GM18511 (cell line): Measurements from ENCODE around the gene MED9.
"Not testable (repeated sequence)": the region's sequence is repeated elsewhere in the genome, so short reads cannot be mapped to it uniquely, and the experiment has no call there.

Source experiments
- ATAC-seq: cut with Tn5 transposase; IDR thresholded peaks from one replicate; pipeline ENCODE4 v1.9.1; 2021; ENCODE audit warnings: mild to moderate bottlenecking, moderate library complexity; ENCODE audit not compliant: unreplicated experiment

The MED9 gene

DNA sequence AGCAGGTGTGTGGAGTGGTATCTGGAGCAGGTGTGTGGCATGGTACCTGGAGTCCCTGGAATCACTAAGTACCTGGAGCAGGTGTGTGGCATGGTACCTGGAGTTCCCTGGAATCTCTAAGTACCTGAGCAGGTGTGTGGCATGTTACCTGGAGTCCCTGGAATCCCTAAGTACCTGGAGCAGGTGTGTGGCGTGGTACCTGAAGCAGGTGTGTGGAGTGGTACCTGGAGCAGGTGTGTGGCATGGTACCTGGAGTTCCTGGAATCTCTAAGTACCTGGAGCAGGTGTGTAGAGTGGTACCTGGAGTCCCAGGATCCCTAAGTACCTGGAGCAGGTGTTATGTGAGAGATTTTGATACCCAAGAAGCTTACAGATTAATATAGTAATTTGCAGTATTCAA, 22.1 kb upstream of the MED9 start:
- not testable (repeated sequence) for ATAC-seq

DNA sequence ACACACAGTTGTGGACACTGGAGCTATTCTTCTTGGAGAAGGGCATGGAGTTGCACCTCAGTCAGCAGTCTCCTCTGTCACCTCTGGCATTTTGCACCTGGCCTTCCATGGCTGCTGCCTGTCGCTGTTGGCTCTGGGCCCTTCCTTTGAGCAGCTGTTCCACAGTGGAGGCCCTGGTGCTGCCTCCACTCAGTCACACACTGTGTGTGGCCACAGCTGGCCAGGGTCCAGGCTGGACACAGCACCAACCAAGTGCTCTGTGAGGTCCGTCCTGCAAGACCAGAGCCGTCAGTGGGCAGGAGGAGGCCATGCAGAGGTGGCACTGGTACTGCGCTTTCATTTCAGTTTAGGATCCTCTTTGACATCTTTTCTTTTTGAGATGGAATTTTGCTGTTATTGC, 21.6 kb upstream of the MED9 start:
- no peak for ATAC-seq

DNA sequence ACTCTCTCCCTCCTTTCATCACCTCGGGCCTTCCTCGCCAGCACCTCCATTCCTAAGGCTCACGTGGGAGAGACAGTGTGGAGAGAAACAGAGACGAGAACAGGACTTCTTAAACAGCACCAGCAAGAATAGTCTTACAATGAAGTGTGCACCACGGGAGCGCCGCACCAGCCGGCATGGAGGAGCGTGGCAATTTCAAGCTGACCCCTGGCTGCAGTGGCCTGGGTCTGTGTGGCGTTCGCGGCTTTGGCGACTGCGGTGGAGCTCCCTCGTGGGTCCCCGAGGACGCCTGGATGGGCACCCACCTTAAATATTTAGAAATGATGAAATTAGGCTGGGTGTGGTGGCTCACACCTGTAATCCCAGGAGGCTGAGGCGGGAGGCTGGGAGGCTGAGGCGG, 20.5 kb upstream of the MED9 start:
- no peak for ATAC-seq

DNA sequence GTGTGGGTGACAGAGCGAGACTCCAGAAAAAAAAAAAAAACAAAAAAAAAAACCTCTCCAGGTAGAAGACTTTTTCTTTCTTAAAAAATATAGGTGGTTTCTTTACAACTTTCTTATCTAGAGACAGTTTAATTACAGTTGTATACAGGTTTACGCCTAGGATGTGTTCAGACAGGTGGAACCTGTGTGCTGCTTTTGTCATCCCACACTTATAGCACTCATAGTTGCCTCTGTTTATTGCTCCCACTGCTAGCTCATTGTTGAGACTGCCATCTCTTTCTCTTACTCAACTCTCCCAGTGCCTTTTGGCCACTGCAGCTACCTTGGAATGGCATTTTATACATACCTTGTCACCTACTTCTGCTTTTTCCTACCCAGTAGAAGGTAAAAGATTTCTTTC, 19.1 kb upstream of the MED9 start:
- no peak for ATAC-seq

- no peak for ATAC-seq
These were observed 16.8 kb upstream of the MED9 start for GRCh38 chr17:17460038-17460437.

DNA sequence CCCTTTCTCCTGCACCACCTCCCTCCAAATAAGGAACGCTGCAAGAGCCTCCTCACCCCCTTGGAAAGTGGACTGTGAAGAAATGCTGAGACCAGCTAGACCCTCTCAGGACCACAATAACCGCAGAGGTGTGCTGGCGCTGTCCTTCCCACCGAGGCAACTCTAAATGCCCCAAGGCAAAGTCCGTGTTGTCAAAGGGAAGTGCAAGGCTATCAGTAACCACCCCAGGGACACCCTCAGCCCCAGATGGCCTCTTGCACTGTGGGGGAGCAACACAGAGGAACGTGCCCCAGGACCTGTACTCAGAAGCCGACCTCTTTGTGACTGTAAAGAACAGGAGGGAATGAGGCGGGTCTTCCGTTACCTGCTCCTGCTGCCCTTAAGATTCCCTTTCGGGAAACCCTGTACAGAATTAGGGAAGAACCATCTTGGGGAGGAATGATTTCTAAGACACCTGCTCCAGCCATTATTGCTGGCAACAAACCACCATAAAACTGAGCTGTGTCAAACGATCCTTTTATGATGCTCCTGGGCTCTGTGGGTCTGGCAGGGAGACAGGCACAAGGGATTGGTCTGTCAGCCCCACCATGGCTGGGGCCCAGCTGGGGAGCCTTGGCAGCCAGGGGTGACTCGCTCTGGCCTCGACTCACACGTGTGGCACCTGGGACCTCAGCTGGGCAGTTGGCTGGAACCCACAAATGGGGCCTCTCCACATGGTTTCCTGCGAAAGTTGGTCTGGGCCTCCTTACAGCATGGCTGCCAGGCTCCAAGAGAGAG, 14.6 kb upstream of the MED9 start:
- no peak for ATAC-seq

DNA sequence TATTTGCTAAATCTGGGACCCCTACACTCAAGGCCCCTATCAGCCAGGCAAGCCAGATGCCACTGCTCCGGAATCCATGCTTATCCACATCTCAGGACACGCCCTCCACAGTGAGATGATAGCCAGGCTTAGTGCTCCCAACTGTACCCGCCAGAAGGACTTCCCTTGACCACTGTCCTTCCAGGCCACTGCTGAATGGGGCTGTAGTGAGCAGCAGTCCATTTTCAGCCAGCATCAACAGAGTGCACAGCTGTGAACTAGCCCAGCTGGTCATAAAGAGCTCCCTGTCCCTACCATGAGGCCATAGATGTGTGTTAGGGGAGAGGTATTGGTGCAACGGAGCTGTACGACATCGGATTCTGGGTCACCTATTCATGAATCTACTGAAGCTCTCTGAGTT, 13.0 kb upstream of the MED9 start:
- no peak for ATAC-seq

DNA sequence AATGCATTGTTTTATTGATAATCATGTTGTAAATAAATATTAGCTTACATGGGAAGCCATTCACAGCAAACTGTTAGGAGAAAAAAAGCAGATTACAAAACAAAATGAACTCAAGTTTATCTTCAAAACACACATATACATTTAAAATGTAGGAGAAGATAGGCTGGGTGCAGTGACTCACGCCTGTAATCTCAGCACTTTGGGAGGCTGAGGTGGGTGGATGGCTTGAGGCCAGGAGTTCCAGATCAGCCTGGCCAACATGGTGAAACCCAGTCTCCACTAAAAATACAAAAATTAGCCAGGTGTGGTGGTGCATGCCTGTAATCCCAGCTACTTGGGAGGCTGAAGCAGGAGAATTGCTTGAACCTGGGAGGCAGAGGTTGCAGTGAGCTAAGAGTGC, 10.9 kb upstream of the MED9 start:
- ATAC-seq, result not testable (repeated sequence)

DNA sequence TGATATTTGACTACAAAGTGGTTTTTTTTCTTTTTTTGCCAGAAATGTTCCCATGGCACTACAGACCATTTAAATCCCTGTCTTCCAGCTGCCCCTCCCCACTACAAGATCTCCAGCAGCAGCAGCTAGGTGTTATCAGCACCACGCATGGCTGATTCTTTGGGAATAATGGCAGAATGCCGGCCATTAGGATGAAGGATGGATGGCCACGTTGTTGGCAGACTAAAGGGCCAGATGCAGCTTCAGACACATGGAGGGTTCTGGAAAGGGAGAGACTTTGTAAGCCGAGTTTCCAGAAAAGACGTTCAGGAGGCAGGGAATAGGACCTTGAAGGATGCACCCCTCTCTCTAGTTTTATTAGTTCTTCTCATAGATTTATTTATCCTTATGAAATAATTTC, 10.3 kb upstream of the MED9 start:
- ATAC-seq, result no peak

- no peak for ATAC-seq
These were observed 9.8 kb upstream of the MED9 start for GRCh38 chr17:17467016-17467415.

DNA sequence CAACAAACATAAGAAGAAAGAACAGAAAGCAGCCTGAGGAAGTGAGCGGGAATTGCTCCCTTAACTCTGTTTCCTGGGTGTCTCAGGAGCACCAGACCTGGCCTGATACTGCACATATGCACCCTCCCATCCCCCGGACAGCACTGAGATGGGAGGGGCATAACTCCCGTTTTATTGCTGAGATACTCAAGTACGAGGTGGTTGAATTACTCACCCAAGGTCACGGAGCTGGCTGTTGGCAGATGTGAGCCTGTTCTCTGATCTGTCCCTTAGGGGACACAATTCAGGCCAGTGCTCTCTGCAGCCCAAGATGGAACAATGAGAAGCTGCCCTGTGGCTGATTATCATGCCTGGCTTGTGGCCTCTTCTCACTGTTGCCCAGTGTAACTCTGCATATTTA, 9.1 kb upstream of the MED9 start:
- no peak for ATAC-seq

- ATAC-seq, result no peak
These were observed 8.4 kb upstream of the MED9 start for GRCh38 chr17:17468217-17469010.

- no peak for ATAC-seq
These were observed 7.4 kb upstream of the MED9 start for GRCh38 chr17:17469358-17469757.

- ATAC-seq, result no peak
These were observed 6.8 kb upstream of the MED9 start for GRCh38 chr17:17469996-17470395.

DNA sequence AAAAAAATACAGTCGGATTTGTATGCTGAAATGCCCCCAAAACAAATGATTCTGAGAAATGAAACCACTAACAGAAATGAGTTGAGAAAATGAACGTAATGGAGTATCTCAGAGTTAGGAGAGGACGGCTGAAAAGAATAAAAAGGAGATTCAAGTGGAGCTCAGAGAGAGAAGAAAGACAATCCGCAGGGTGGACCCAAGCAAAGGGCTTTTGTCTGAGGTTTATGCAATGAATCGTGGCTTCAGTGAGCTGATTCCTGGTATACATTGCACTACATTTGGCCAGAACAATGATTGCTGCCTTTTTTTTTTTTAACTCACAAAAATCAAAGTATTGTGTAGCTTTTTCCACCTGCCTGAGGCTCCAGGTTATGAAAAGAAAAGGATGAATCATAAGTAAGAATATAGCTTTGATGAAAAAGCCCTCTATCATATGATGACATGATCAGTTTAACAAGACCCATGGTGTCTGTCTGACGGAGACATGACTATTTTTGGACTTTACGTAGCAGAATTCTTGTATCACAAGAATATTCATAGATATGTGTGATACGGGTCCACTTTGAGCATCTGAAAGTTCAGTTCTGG, 4.4 kb upstream of the MED9 start:
- ATAC-seq, result no peak

- ATAC-seq, result no peak
These were observed 2.5 kb upstream of the MED9 start for GRCh38 chr17:17474341-17474740.

GRCh38 chr17:17479209-17479608, 2.4 kb downstream of the MED9 start:
- no peak for ATAC-seq

DNA sequence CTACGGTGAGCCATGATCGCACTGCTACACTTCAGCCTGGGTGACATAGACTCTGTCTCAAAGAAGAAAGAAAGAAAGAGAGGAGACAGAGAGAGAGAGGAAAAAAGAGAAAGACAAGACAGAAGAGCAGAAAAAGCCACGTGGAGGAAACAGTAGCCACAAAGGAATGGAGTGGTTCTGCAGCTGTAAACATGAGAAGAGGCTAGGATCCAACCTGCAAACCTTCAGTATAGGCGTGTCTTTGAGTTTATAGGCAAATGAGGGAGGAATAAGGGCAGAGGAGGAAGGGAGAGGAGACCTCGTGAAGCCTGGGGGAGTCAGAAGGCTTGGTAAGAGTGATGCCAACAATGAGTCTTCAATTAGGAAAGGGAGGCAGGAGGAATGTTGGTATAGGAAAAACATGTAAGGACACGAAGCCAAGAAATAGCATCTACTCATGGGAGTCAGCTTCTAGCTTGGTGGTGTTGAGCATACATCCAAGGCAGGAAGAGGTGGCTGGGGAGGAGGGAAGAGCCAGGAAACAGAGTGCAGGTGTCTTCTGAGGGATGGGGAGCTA, 3.9 kb downstream of the MED9 start:
- no peak for ATAC-seq

GRCh38 chr17:17481860-17482259, 5.1 kb downstream of the MED9 start:
- no peak for ATAC-seq

- ATAC-seq, result no peak
These were observed 7.7 kb downstream of the MED9 start for GRCh38 chr17:17484451-17484899.

- ATAC-seq, result no peak
These were observed 8.6 kb downstream of the MED9 start for GRCh38 chr17:17485420-17485819.

- ATAC-seq, result not testable (repeated sequence)
These were observed 9.6 kb downstream of the MED9 start for GRCh38 chr17:17486416-17486815.
